NCI-H460 (cell line): ENCODE measurements around the gene KLK5. TPM values are rescaled to one million over a fixed set of nuclear protein-coding genes. Genes with fewer than 3 reads are reported as not detected.

ENCODE experiments used
- DNase-seq: peaks from one replicate; pipeline ENCODE4 v3.0.0-alpha.2; 2016; ENCODE audit warnings: low read depth; ENCODE audit errors: extremely low read depth
- total RNA-seq: library from RNA; depleted of rRNA; stranded (reverse); fragments of >200 nt; shearing (Covaris generic); gene quantifications from 2 replicates; pipeline ENCODE4 v1.2.3, GENCODE V29; 2014; rRNA removed

The KLK5 gene
- total RNA-seq, 1 experiment from 2014 or later = not detected

- DNase-seq = no peak
These were observed 58.1 kb downstream of the KLK5 start for GRCh38 chr19:50894478-50895356.

Other genes with a start within 250 kb of the KLK5 start
- 0.12 and 0.15 TPM in 2 replicates for gene SHANK1, start 233.2 kb downstream of the KLK5 start, total RNA-seq
- gene CLEC11A, start 229.7 kb downstream of the KLK5 start, total RNA-seq = 4.6 and 5.4 TPM in 2 replicates
- gene GPR32, start 182.6 kb downstream of the KLK5 start, total RNA-seq = not detected in 2 replicates
- gene ACP4, start 162.6 kb downstream of the KLK5 start, total RNA-seq = 0.32 TPM in 1 of 2 replicates, not detected in the other
- 0.40 and 0.64 TPM in 2 replicates for gene KLK1, start 129.3 kb downstream of the KLK5 start, total RNA-seq
- not detected in 2 replicates for gene KLK15, start 119.5 kb downstream of the KLK5 start, total RNA-seq
- gene KLK3, start 98.1 kb downstream of the KLK5 start, total RNA-seq = not detected in 2 replicates
- gene KLK2, start 79.6 kb downstream of the KLK5 start, total RNA-seq = not detected in 2 replicates
- gene KLK4, start 41.6 kb downstream of the KLK5 start, total RNA-seq = not detected in 2 replicates
- gene KLK6, start 16.6 kb upstream of the KLK5 start, total RNA-seq = not detected in 2 replicates
- gene KLK7, start 30.9 kb upstream of the KLK5 start, total RNA-seq = not detected in 2 replicates
- gene KLK8, start 48.6 kb upstream of the KLK5 start, total RNA-seq = 0.29 TPM in 1 of 2 replicates, not detected in the other
- gene KLK10, start 66.7 kb upstream of the KLK5 start, total RNA-seq = 0.17 TPM in 1 of 2 replicates, not detected in the other
- not detected in 2 replicates for gene KLK11, start 73.6 kb upstream of the KLK5 start, total RNA-seq
- gene KLK12, start 82.0 kb upstream of the KLK5 start, total RNA-seq = not detected in 2 replicates
- gene KLK13, start 112.1 kb upstream of the KLK5 start, total RNA-seq = not detected in 2 replicates
- not detected in 2 replicates for gene KLK14, start 129.8 kb upstream of the KLK5 start, total RNA-seq
- gene CTU1, start 155.4 kb upstream of the KLK5 start, total RNA-seq = 10.1 and 14.8 TPM in 2 replicates
- gene SIGLEC9, start 171.9 kb upstream of the KLK5 start, total RNA-seq = not detected in 2 replicates
- not detected in 2 replicates for gene SIGLEC7, start 189.3 kb upstream of the KLK5 start, total RNA-seq